ENCODE results near the gene RAD51B. TPM values are rescaled to one million over a fixed set of nuclear protein-coding genes. Genes with fewer than 3 reads are reported as not detected.

The RAD51B gene
- total RNA-seq, 1 donor from 2014 or later, result 3.3 TPM

DNA sequence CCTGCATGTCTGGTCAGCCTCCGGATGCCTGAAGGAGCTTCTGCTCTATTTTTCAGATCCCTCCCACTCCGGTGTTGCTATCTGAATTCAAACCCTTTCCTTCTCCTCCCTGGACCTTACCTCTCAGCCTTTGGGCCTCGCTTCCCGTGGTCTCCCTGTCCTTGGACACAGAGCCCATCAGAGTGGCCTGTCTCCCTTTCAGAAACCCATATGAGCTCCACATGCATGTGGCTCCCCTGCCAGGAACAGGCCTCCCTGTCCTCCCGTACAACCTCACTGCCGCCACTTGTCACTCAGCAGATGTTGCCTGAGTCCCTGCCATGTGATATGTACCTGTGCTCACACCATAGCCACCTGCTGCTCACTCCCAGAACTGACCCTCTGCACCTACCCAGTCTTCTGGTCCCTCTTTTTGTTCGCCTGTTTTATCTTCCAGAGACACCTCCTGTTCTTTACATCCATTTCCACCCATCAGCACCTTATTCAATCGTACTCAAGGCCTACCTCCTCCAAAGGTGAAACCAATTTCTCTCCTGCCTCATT lies 790.7 kb downstream of the RAD51B start:
- DNase-seq (ENCODE audit: low spot score), result no peak
- ATAC-seq, result no peak

- DNase-seq (ENCODE audit: low spot score) (no peak), ATAC-seq (no peak)
Measured at GRCh38 chr14:68611599-68611998, 792.0 kb downstream of the RAD51B start.

- no peak for ATAC-seq
Measured at GRCh38 chr14:68612049-68612448, 792.5 kb downstream of the RAD51B start.

DNA sequence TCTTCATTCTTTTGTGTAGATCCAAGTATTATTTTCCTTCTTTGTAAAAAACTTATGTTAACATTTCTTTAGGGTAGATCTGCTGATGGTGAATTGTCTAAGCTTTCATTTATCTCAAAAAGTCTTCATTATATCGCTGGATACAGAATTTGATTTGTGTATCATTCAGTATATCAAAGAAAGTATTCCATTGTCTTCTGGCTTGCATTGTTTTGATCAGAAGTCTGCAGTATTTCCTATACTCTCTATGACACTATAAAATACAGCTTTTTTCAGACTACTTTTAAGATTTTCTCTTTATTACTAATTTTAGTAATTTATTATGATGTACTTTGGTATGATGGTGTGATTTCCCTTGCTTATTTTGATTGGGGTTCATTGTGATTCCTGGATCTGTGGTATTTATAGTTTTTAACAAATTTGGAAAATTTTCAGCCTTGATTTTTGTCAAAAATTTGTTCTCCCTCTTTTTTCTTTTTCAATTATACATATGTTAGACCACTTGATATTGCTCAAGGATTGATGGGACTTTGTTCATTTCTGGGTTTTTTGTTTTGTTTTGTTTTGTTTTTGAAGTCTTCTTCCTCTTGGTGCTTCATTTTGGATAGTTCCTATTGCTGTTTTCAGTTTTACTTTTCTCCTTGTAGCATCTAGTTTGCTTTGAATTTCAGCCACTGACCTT lies 796.8 kb downstream of the RAD51B start:
- no peak for DNase-seq (ENCODE audit: low spot score)
- ATAC-seq, result no peak

More at GRCh38 chr14:68612049-68612448, 792.5 kb downstream of the RAD51B start:
- no peak for DNase-seq (ENCODE audit: low spot score)

DNA sequence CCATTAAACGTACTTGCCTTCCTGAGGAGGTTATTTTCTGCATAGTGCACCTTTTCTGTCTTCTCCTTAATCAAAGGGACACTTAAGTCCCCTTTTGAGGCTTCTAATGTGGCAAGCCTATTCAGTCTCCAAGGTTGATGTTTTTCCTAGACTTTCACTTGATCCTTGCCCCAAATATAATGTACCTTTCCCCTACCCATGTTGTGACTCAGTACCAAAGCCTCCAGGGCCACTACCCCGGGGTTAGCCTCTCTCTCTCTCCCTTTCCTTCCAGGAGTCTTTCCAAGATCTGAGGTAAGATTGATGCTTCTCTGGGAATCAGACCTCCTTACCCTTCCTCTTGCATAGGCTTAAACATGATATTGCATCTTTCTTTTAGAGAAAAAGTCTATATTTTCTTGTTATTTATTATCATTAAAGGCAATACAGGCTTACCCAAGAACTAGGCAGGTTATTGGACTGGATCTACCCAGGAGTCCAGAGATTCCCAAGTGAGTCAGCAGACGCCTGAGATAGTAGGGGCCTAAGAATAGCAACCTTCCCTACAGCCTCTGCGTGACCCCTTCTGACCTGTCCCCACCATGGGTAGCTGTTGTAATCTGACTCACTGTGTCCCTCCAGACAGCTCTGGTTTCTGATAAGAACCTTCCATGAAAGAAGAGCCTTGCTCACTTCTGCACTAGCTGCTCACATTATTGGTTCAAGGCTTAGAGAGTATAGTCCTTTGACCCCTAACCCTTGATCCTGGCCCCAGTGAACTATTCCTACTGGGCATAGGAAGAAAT lies 800.4 kb downstream of the RAD51B start:
- peak; percentile 60 for ATAC-seq
- peak; percentile 44 for DNase-seq (ENCODE audit: low spot score)

GRCh38 chr14:68621400-68622365 lies 802.1 kb downstream of the RAD51B start:
- ATAC-seq (no peak), DNase-seq (ENCODE audit: low spot score) (peak; percentile 36)

DNA sequence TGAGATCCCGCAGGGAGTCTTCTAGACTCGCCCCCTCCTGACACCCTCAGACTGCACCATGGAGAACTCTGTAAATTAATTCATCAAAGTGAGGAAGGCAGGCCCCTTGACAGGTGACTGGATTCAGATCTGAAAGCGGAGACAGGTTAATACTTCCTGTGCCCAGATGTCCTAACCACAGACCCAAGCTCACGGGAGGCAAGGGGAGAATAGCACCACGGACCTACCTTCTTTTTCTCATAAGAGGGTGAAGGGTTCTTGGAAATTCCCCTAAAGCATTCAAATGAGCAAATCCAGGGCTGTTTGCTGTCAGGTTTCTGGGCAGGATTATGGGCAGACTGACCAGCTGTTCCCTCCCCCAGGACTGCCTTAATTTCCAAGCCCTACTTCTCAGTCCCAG lies 803.3 kb downstream of the RAD51B start:
- DNase-seq (ENCODE audit: low spot score) (no peak), ATAC-seq (no peak)

- ATAC-seq (no peak), DNase-seq (ENCODE audit: low spot score) (no peak)
Measured at GRCh38 chr14:68623307-68623706, 803.7 kb downstream of the RAD51B start.

GRCh38 chr14:68623826-68624225 lies 804.2 kb downstream of the RAD51B start:
- ATAC-seq (no peak), DNase-seq (ENCODE audit: low spot score) (no peak)

DNA sequence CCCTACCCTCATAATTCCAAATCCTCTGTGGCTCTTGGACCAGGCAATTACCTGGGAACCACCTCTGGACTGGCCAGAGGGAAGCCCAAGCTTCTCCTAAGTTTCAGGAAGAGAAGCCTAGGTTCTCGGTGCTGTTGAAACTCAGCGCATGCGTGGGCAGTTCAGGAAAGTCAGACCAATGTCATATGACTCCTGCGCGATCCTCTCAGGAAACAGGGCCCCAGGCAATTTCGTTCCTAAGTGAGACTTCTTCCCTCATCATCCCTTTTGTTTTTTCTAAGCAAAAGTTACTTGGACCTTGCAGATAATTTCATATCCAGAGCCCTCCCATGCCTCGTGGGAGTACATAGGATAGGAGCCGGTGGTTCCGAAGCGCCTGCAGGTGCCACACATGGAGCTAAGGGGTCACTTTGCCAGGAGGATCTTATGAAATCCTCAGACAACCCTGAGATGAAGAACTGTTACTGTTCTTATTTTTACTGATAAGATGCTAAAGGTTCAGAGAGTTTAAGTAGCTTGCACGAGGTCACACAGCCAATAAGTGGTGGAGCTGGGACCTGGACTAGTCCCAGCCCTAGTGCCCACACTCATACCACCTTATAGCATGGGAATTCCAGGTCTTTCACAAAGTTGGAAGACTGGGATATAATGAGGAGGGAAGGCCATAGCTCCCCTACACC lies 805.1 kb downstream of the RAD51B start:
- DNase-seq (ENCODE audit: low spot score) (peak; percentile 46), ATAC-seq (no peak)

DNA sequence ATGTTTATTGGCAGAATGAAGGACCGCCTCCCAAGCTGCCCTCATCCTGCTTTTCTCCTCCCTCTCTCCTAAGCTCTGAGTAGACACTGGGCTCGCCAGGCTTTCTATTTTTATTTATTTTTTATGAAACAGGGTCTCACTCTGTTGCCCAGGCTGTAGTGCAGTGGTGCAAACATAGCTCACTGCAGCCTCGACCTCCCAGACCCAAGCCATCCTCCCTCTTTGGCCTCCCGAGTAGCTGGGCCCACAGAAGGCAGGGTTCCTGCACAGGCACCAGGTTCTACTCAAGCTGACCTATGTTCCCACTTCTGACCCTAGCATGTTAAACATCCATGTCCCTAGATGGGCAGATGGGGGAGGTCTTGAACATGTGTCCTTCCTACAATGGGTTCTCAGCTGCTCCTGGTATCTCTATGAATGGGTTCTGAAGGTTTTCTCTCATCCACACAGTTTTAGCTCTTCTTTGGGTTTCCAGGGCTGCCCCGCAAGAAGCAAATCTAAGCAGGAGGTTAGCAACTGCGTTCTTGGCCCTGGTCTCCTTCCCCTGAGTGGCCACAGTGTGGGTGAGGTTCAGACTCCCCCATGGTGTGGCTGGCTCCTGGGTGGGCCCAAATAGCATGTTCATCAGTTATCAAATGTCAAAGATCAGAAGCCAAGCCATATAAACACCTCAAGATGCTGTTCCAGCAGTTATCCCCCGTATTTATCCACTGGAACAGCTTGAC lies 805.9 kb downstream of the RAD51B start:
- DNase-seq (ENCODE audit: low spot score) (peak; percentile 40), ATAC-seq (no peak)

GRCh38 chr14:68626386-68626785 lies 806.8 kb downstream of the RAD51B start:
- DNase-seq (ENCODE audit: low spot score) (peak; percentile 43), ATAC-seq (no peak)

- peak; percentile 93 for DNase-seq (ENCODE audit: low spot score)
- peak; percentile 57 for ATAC-seq
Measured at GRCh38 chr14:68627050-68627867, 807.7 kb downstream of the RAD51B start.

DNA sequence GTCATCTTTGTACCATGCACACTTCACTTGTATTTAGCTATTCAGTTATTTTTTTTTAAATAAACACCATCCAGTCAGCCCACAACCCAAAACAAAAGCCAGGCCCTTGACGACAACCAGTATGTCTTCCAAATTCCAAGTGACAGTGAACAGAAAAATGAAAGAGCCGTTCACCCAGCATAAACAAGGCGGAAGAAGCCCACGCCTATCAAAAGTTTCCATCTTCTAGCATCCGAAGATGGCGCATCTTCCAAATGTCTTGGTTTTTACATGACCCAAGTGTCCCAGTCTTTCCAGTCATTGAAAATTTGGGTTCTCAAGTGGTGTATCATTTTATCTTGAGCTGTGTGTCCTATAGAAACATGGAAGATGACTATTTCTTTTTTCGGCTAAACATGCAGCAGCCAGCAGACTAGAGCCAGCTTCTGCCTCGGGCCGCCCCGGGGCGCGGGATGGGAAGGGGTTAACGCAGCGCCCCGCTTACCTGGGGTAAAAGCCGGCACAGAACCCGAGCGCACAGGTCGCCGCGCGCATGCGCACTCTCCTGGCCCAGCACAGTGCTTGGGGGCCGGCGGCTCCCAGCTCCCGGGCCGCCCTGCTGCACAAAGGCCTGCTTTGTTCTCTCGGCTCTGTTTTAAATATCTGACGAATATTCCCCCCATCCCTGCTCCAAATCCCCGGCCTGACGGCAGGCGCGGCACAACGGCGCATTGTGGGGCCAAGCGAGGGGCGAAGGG lies 808.5 kb downstream of the RAD51B start:
- DNase-seq (ENCODE audit: low spot score) (peak; percentile 84), ATAC-seq (peak; percentile 64)

DNA sequence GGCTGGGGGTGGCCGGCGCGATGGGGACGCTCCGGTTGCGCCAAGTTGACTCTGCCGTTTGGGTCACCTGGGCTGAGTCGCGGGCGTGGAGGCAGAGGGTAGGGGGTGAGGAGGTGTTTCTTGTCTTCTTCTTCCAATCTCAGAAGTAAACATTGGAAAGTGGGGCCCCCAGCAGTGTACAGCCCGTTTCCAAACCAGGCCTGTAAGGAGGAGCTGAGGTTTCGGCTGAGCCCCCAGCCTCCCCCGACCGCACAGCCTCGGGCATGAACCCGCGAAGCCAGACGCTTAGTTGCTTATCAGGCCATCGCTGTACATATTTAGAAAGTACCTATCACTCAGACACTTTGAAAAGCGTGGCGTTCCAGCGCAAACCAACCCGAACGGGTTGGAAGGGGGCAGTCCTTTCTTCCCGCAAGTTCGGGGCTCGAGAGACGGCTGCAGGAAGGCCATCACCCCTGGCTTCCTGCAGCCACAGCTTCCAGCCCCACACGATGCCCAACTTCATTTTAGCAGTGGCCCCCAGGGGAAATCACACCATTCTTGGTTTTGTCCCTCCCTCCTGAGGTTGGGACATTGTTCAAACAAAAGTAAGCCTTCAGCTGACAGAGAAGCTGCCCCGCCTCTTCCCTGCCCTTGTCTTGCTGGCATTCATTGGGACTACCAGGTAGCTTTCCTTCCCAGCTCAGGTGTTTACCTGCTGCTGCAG lies 809.2 kb downstream of the RAD51B start:
- ATAC-seq (peak; percentile 47), DNase-seq (ENCODE audit: low spot score) (peak; percentile 68)

GRCh38 chr14:68630081-68630571 lies 810.5 kb downstream of the RAD51B start:
- ATAC-seq (no peak), DNase-seq (ENCODE audit: low spot score) (no peak)

Measured in left lobe of liver (tissue), 2 donors.